ENCODE results near the gene SCML2.

GRCh38 chrX:18353931-18354368 lies 538 bp downstream of the SCML2 start:
- TF ChIP-seq CTCF (IDR thresholded peaks at IDR 0.05 in 2 of 3, conservative IDR thresholded peaks at IDR 0.05 in 1 of 3; ENCODE audit: control insufficient read depth in 2 of 3, extremely low read depth in 1 of 3, insufficient read depth in 1 of 3, low read depth in 3 of 3, low read length in 3 of 3) = no peak
- no peak for TF ChIP-seq REST (IDR thresholded peaks at IDR 0.05; ENCODE audit: low read depth, low read length)
- no peak for TF ChIP-seq NRF1 (conservative IDR thresholded peaks at IDR 0.05; ENCODE audit: low read depth, low read length)
- TF ChIP-seq JUND (IDR thresholded peaks at IDR 0.05; ENCODE audit: low read depth, low read length) = no peak
- TF ChIP-seq NR2C2 (IDR thresholded peaks at IDR 0.05; ENCODE audit: borderline replicate concordance, control insufficient read depth, insufficient read length, low read depth) = no peak
- no peak for TF ChIP-seq PAX5 (IDR thresholded peaks at IDR 0.05; ENCODE audit: borderline replicate concordance, low read depth, low read length)
- TF ChIP-seq BCLAF1 (IDR thresholded peaks at IDR 0.05) = no peak
- no peak for TF ChIP-seq POLR2A (IDR thresholded peaks at IDR 0.05; ENCODE audit: low read depth, low read length)
- no peak for TF ChIP-seq RFX5 (IDR thresholded peaks at IDR 0.05; ENCODE audit: low read depth, low read length)
- no peak for TF ChIP-seq MAX (IDR thresholded peaks at IDR 0.05; ENCODE audit: low read depth, low read length)
- no peak for TF ChIP-seq POLR2AphosphoS5 (IDR thresholded peaks at IDR 0.05; ENCODE audit: low read length)
- TF ChIP-seq E4F1 (IDR thresholded peaks at IDR 0.05; ENCODE audit: borderline replicate concordance, partially characterized antibody) = no peak
- no peak for TF ChIP-seq PRDM15 (CRISPR knock-in tag; IDR thresholded peaks at IDR 0.05)
